ENCODE measurements around the gene LARP1. TPM values are rescaled to one million over a fixed set of nuclear protein-coding genes. Genes with fewer than 3 reads are reported as not detected.

LARP1 gene
- polyA plus RNA-seq, 1 donor (not counting 4 experiments of a cell fraction or from before 2014, with no cell fraction given): 65.6 TPM

DNA sequence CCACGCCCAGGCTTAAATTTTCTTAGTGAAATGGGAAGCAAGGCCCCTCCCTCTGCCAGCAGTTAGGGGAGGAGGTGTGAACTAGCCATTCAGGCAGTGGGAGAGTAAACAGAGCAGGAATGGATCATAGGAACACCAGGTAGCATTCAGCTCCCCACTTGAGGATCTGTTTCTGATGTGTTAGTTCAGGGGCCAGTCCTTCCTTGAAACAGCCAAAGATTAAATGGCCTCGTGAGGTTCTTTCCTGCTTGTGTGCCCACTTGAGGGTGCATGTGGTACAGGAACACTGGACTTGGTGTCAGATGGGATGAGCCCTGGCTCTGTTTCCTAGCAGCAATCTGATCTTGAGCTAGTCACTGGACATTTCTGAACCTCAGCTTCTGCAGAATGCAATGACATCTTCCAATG lies 74.0 kb downstream of the LARP1 start:
- peak; percentile 5 for DNase-seq (ENCODE audit: low read depth, low spot score)
- Histone ChIP-seq H3K9me1 (ENCODE audit: control insufficient read depth, extremely low read depth, insufficient read depth, low read length) (no peaks in the 10 kb centered on the region), H2AFZ (ENCODE audit: control insufficient read depth, low read length) (no peak overlapping the region), H3K27me3 (ENCODE audit: control insufficient read depth, extremely low read depth, insufficient read depth, low read length) (no peaks in the 10 kb centered on the region), H3K4me3 (ENCODE audit: control insufficient read depth in 2 of 3, extremely low read depth in 1 of 3, insufficient read depth in 2 of 3, low read depth in 1 of 3, low read length in 3 of 3) (no peak overlapping the region), H3K79me2 (ENCODE audit: control insufficient read depth, insufficient read depth, low read length) (no peaks in the 10 kb centered on the region), H4K20me1 (ENCODE audit: control insufficient read depth, extremely low read depth, insufficient read depth, low read length) (peaks cover 6% of the 10 kb centered on the region), H3K36me3 (ENCODE audit: control insufficient read depth in 2 of 2, extremely low read depth in 1 of 2, insufficient read depth in 2 of 2, low read length in 2 of 2) (peaks cover under 1 to 6% of the 10 kb centered on the region in 2 experiments), H3K27ac (ENCODE audit: control insufficient read depth, insufficient read depth, low read length) (peak overlapping the region; percentile 96), H3K9ac (ENCODE audit: control insufficient read depth, extremely low read depth, insufficient read depth, low read length) (peak overlapping the region; percentile 64), H3K9me3 (ENCODE audit: control insufficient read depth, low read depth, low read length) (no peaks in the 10 kb centered on the region), H3K4me2 (ENCODE audit: control insufficient read depth, extremely low read depth, insufficient read depth, low read depth, low read length) (peak overlapping the region; percentile 65), H3K4me1 (ENCODE audit: control insufficient read depth, extremely low read depth, insufficient read depth, low read length) (peaks cover 41% of the 10 kb centered on the region)
- no peak for FAIRE-seq
- TF ChIP-seq CTCF (optimal IDR thresholded peaks at IDR 0.05 in 1 of 3, IDR thresholded peaks at IDR 0.05 in 1 of 3, conservative IDR thresholded peaks at IDR 0.05 in 1 of 3; ENCODE audit: extremely low read depth in 1 of 3, insufficient read depth in 2 of 3, low read length in 3 of 3): no peak
- no peak for TF ChIP-seq EZH2 (IDR thresholded peaks at IDR 0.05; ENCODE audit: low read length)
- dilution Hi-C loops (cut with MboI; ENCODE audit: extremely low pct_ligation_motif_present, low sequenced_read_pairs): no loop called here

- no peaks in the 10 kb centered on the region for H3K27me3 ChIP-seq (ENCODE audit: control insufficient read depth, extremely low read depth, insufficient read depth, low read length)
- dilution Hi-C loops (cut with MboI; ENCODE audit: extremely low pct_ligation_motif_present, low sequenced_read_pairs): no loop called here
- peak overlapping the region; percentile 64 for H3K9ac ChIP-seq (ENCODE audit: control insufficient read depth, extremely low read depth, insufficient read depth, low read length)
- peaks cover 0 to 5% of the 10 kb centered on the region in 2 experiments for H3K36me3 ChIP-seq (ENCODE audit: control insufficient read depth in 2 of 2, extremely low read depth in 1 of 2, insufficient read depth in 2 of 2, low read length in 2 of 2)
- no peaks in the 10 kb centered on the region for H3K79me2 ChIP-seq (ENCODE audit: control insufficient read depth, insufficient read depth, low read length)
- FAIRE-seq (peak; percentile 95), DNase-seq (ENCODE audit: low read depth, low spot score) (peak; percentile 81)
- peaks cover 6% of the 10 kb centered on the region for H4K20me1 ChIP-seq (ENCODE audit: control insufficient read depth, extremely low read depth, insufficient read depth, low read length)
- H3K27ac ChIP-seq (ENCODE audit: control insufficient read depth, insufficient read depth, low read length): peak overlapping the region; percentile 96
- H3K9me1 ChIP-seq (ENCODE audit: control insufficient read depth, extremely low read depth, insufficient read depth, low read length): peaks cover 3% of the 10 kb centered on the region
- no peak overlapping the region for H2AFZ ChIP-seq (ENCODE audit: control insufficient read depth, low read length)
- no peak for TF ChIP-seq CTCF (optimal IDR thresholded peaks at IDR 0.05 in 1 of 3, IDR thresholded peaks at IDR 0.05 in 1 of 3, conservative IDR thresholded peaks at IDR 0.05 in 1 of 3; ENCODE audit: extremely low read depth in 1 of 3, insufficient read depth in 2 of 3, low read length in 3 of 3)
- TF ChIP-seq EZH2 (IDR thresholded peaks at IDR 0.05; ENCODE audit: low read length): no peak
- peak overlapping the region; percentile 65 for H3K4me2 ChIP-seq (ENCODE audit: control insufficient read depth, extremely low read depth, insufficient read depth, low read depth, low read length)
- no peaks in the 10 kb centered on the region for H3K9me3 ChIP-seq (ENCODE audit: control insufficient read depth, low read depth, low read length)
- peaks cover 47% of the 10 kb centered on the region for H3K4me1 ChIP-seq (ENCODE audit: control insufficient read depth, extremely low read depth, insufficient read depth, low read length)
- H3K4me3 ChIP-seq (ENCODE audit: control insufficient read depth in 2 of 3, extremely low read depth in 1 of 3, insufficient read depth in 2 of 3, low read depth in 1 of 3, low read length in 3 of 3): peak overlapping the region in 1 of 3 experiments; percentile 1
Measured at GRCh38 chr5:154829589-154830218, 74.5 kb downstream of the LARP1 start.
